ENCODE results near the gene TMPRSS12. TPM values are rescaled to one million over a fixed set of nuclear protein-coding genes. Genes with fewer than 3 reads are reported as not detected.

TMPRSS12 gene
- total and polyA plus RNA-seq, 10 donors = not detected

DNA sequence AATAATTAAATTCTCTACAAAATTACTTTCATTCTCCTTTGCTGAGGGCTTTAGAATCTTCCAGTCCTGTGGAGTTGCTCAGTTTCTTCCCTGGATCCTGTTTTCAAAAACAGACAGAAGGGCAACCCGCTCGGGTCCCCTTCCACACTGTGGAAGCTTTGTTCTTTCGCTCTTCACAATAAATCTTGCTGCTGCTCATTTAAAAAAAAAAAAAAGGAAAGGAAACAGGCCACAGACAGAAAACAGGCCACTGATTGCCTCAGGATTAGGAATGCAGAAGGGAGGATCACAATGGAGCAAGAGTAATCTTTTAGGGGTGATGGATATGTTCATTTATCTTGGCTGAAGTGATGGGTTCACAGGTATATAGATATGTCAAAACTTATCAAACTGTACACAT is 80.1 kb downstream of the TMPRSS12 start:
- intact Hi-C loops (cut with DNase I; ENCODE audit: low total_unique reads) = loop anchor here (10.0 kb wide), 2 partner anchors 62 to 158 kb away; partner anchors contain the start of gene ATF1
- WGBS, 5 donors = 41 to 44% (median 41%) methylated on average over 3 of the region's 3 CpGs
- peak overlapping the region; percentile 73 to 95 (median 90) for H3K27ac ChIP-seq

DNA sequence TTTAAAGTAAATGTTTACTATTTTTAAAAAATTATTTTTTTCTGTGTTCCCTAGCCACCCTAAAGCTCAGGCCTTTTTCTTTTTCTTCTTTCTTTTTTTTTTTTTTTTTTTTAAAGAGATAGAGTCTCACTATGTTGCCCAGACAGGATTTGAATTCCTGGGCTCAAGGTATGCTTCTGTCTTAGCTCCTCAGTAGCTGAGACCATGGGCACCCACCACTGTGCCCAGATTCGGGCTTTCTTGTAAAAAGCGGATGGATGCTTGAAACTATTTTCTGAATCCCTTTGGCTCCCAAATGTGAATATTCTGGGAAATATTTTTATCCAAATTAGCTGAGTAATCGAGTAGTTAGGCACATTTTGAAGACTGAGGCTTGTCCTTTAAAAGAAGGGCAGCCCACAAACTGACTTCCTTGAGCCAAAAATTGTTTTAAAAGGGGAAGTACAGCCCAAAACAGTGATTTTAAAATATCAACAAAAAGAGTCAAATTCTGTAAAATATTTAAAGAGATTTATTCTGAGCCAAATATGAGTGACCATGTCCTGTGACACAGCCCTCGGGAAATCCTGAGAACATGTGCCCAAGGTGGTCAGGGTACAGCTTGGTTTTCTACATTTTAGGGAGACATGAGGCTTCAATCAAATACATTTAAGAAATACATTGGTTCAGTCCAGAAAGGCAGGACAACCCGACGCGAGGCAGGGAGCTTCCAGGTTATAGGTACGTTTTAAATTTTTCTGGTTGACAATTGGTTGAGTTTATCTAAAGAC is 80.8 kb downstream of the TMPRSS12 start:
- H3K4me3 ChIP-seq = peak overlapping the region in 7 of 8 donors; percentile 66 to 92 (median 84)
- peak overlapping the region; percentile 73 to 95 (median 90) for H3K27ac ChIP-seq
- intact Hi-C loops (cut with DNase I; ENCODE audit: low total_unique reads) = loop anchor here (10.0 kb wide), 2 partner anchors 61 to 159 kb away; partner anchors contain the start of gene ATF1
- peaks cover 0 to 5% (median 0%) of the 10 kb centered on the region in 6 donors for H3K36me3 ChIP-seq
- no peaks in the 10 kb centered on the region for H3K27me3 ChIP-seq (replicated peaks in 1 of 7)
- 15 to 24% (median 16%) methylated on average over 8 of the region's 8 CpGs for WGBS, 5 donors
- TF ChIP-seq, protein P1, sequence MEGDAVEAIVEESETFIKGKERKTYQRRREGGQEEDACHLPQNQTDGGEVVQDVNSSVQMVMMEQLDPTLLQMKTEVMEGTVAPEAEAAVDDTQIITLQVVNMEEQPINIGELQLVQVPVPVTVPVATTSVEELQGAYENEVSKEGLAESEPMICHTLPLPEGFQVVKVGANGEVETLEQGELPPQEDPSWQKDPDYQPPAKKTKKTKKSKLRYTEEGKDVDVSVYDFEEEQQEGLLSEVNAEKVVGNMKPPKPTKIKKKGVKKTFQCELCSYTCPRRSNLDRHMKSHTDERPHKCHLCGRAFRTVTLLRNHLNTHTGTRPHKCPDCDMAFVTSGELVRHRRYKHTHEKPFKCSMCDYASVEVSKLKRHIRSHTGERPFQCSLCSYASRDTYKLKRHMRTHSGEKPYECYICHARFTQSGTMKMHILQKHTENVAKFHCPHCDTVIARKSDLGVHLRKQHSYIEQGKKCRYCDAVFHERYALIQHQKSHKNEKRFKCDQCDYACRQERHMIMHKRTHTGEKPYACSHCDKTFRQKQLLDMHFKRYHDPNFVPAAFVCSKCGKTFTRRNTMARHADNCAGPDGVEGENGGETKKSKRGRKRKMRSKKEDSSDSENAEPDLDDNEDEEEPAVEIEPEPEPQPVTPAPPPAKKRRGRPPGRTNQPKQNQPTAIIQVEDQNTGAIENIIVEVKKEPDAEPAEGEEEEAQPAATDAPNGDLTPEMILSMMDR (IDR thresholded peaks at IDR 0.05 in 8 of 11, conservative IDR thresholded peaks at IDR 0.05 in 3 of 11) = no peak
- TF ChIP-seq POLR2AphosphoS5 (IDR thresholded peaks at IDR 0.05) (no peak), POLR2A (IDR thresholded peaks at IDR 0.05) (no peak)
- no peak for DNase-seq
- H3K9me3 ChIP-seq = no peaks in the 10 kb centered on the region
- peaks cover 21 to 76% (median 43%) of the 10 kb centered on the region in 6 donors for H3K4me1 ChIP-seq

More for the DNA sequence above, 80.1 kb downstream of the TMPRSS12 start:
- H3K27me3 ChIP-seq (replicated peaks in 1 of 7) = no peaks in the 10 kb centered on the region
- DNase-seq = no peak
- TF ChIP-seq POLR2AphosphoS5 (IDR thresholded peaks at IDR 0.05) = no peak
- TF ChIP-seq, protein P1 (IDR thresholded peaks at IDR 0.05 in 8 of 11, conservative IDR thresholded peaks at IDR 0.05 in 3 of 11) = no peak
- TF ChIP-seq POLR2A (IDR thresholded peaks at IDR 0.05) = no peak
- H3K9me3 ChIP-seq = peaks cover 0 to 5% (median 0%) of the 10 kb centered on the region in 8 donors
- peak overlapping the region in 2 of 8 donors; percentile 84 to 87 for H3K4me3 ChIP-seq
- H3K36me3 ChIP-seq = no peaks in the 10 kb centered on the region
- peaks cover 15 to 68% (median 36%) of the 10 kb centered on the region in 6 donors for H3K4me1 ChIP-seq

DNA sequence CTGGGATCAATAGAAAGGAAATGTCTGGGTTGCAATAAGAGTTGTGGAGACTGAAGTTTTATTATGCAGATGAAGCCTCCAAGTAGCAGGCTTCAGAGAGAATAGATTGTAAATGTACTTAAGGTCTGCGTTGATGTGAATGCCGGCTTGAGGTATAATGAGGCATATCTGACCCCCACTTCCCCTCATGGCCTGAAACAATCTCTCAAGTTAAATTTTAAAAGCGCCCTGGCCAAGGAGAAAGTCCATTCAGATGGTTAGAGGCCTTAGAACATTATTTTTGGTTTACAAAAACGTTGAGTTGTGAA is 81.4 kb downstream of the TMPRSS12 start:
- H3K27ac ChIP-seq = peak overlapping the region; percentile 73 to 95 (median 90)
- TF ChIP-seq POLR2A (IDR thresholded peaks at IDR 0.05) = no peak
- no peak for DNase-seq
- H3K36me3 ChIP-seq = peaks cover 0 to 11% (median 0%) of the 10 kb centered on the region in 6 donors
- WGBS, 5 donors = 1 to 5% (median 4%) methylated on average over 4 of the region's 4 CpGs
- intact Hi-C loops (cut with DNase I; ENCODE audit: low total_unique reads) = loop anchor here (10.0 kb wide), 2 partner anchors 61 to 159 kb away; partner anchors contain the start of gene ATF1
- no peaks in the 10 kb centered on the region for H3K27me3 ChIP-seq (replicated peaks in 1 of 7)
- H3K4me3 ChIP-seq = peak overlapping the region in 7 of 8 donors; percentile 66 to 92 (median 84)
- H3K9me3 ChIP-seq = no peaks in the 10 kb centered on the region
- peaks cover 26 to 81% (median 48%) of the 10 kb centered on the region in 6 donors for H3K4me1 ChIP-seq

DNA sequence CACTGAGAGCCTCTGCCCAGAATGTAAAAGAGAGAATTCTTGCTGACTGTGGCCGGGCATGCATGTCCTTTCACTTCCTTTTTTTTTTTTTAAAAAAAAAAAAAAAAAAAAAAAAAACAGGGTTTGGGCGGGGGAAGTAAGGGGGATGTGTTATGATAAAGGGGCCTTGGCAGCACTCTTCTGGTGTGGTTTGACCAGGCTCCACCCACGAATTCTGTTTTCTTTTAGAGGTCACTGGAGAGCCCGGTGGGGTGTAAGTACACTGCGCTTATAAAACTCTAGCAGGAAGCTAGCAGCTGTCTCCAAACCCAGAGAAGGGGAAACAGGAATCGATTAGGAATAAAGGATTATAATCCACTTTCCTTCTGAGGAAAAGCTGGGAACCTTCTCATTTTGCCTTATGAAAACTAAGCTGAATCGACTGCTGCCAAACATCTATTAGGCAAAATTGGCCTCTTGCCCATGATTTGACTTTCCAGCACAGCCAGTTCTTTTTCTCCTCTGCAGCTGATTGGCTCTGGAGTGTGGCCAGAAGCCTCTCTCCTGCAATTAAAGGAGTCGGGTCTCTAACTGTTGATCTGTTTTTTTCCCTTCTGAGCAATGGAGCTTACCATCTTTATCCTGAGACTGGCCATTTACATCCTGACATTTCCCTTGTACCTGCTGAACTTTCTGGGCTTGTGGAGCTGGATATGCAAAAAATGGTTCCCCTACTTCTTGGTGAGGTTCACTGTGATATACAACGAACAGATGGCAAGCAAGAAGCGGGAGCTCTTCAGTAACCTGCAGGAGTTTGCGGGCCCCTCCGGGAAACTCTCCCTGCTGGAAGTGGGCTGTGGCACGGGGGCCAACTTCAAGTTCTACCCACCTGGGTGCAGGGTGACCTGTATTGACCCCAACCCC is 82.0 kb downstream of the TMPRSS12 start:
- Histone ChIP-seq H3K9me3 (no peaks in the 10 kb centered on the region), H3K4me3 (peak overlapping the region; percentile 66 to 92 (median 82)), H3K27me3 (replicated peaks in 1 of 7) (no peaks in the 10 kb centered on the region), H3K36me3 (peaks cover 0 to 17% (median 1%) of the 10 kb centered on the region in 6 donors), H3K4me1 (peaks cover 32 to 87% (median 54%) of the 10 kb centered on the region in 6 donors), H3K27ac (peak overlapping the region; percentile 73 to 95 (median 90))
- DNase-seq = peak; percentile 83
- intact Hi-C loops (cut with DNase I; ENCODE audit: low total_unique reads) = loop anchor here (10.0 kb wide), 2 partner anchors 60 to 160 kb away; partner anchors contain the start of gene ATF1
- TF ChIP-seq POLR2AphosphoS5 (IDR thresholded peaks at IDR 0.05) = peak in 1 of 3 donors; percentile 79
- peak in 1 of 3 donors; percentile 48 for TF ChIP-seq POLR2A (IDR thresholded peaks at IDR 0.05)
- TF ChIP-seq, protein P1 (IDR thresholded peaks at IDR 0.05 in 8 of 11, conservative IDR thresholded peaks at IDR 0.05 in 3 of 11) = peak in 1 of 11 experiments; percentile 5
- whole genome bisulfite sequencing, 5 donors = 2 to 9% (median 3%) methylated on average over 13 of the region's 13 CpGs

Measured in spleen (tissue), 11 donors.